CD4-positive, alpha-beta memory T cell (primary cell): ENCODE results near the gene PSME3IP1. TPM values are rescaled to one million over a fixed set of nuclear protein-coding genes. Genes with fewer than 3 reads are reported as not detected.
"Not testable (repeated sequence)": the region's sequence is repeated elsewhere in the genome, so short reads cannot be mapped to it uniquely, and the experiment has no call there.

Source experiments
- CTCF ChIA-PET: fragments of 350-600 bp; sonication (Branson Sonifier 250); formaldehyde crosslinking; loops from one replicate; lab custom pipeline; 2021; ENCODE audit warnings: inconsistent platforms; ENCODE audit not compliant: partially characterized antibody; lab: Charles Lee
- POLR2A ChIA-PET: fragments of 350-600 bp; sonication (Branson Sonifier 250); formaldehyde crosslinking; loops from one replicate; lab custom pipeline; 2021; ENCODE audit not compliant: partially characterized antibody; lab: Charles Lee
- DNase-seq, 5 donors: peaks; one replicate each; pipeline versions ENCODE4 v3.0.0 to v3.0.0-alpha.2; 2020 to 2022; ENCODE audit warnings: mixed read lengths in 1 of 5
- H3K27ac ChIP-seq: one replicate; pipeline ENCODE4 v1.7.0; 2013; ENCODE audit warnings: low read depth, low read length
- H3K27me3 ChIP-seq: 2 replicates; pipeline ENCODE4 v1.7.0; 2013; ENCODE audit warnings: mild to moderate bottlenecking, low read length, moderate library complexity; ENCODE audit not compliant: insufficient read depth
- H3K36me3 ChIP-seq: 2 replicates; pipeline ENCODE4 v1.7.0; 2013; ENCODE audit warnings: mild to moderate bottlenecking, low read length, moderate library complexity; ENCODE audit not compliant: insufficient read depth
- H3K4me1 ChIP-seq: 2 replicates; pipeline ENCODE4 v1.7.0; 2013; ENCODE audit warnings: mild to moderate bottlenecking, low read length, moderate library complexity; ENCODE audit not compliant: insufficient read depth
- H3K4me3 ChIP-seq, 2 donors: one replicate each; pipeline ENCODE4 v1.7.0; 2013; ENCODE audit warnings: low read length in 2 of 2, mild to moderate bottlenecking in 1 of 2
- H3K9me3 ChIP-seq, 2 donors: one replicate each; pipeline ENCODE4 v1.7.0; 2013; ENCODE audit warnings: low read length in 2 of 2, control low read depth in 1 of 2; ENCODE audit not compliant: control insufficient read depth in 1 of 2
- H3K27ac Mint-ChIP-seq, 7 donors: one replicate each; pipeline ENCODE4 v1.8.0; 2020 to 2021; ENCODE audit warnings: mixed read lengths in 7 of 7, mild to moderate bottlenecking in 6 of 7, inconsistent platforms in 3 of 7, moderate library complexity in 3 of 7
- H3K27me3 Mint-ChIP-seq, 2 donors: one replicate each; pipeline ENCODE4 v1.8.0; 2020 to 2021; ENCODE audit warnings: mixed read lengths in 2 of 2
- H3K36me3 Mint-ChIP-seq, 2 donors: one replicate each; pipeline ENCODE4 v1.8.0; 2020 to 2021; ENCODE audit warnings: mixed read lengths in 2 of 2, inconsistent platforms in 1 of 2, mild to moderate bottlenecking in 1 of 2
- H3K4me1 Mint-ChIP-seq, 4 donors: one replicate each; pipeline ENCODE4 v1.8.0; 2020 to 2021; ENCODE audit warnings: mixed read lengths in 4 of 4, mild to moderate bottlenecking in 1 of 4
- H3K4me3 Mint-ChIP-seq, 8 donors: one replicate each; pipeline ENCODE4 v1.8.0; 2020 to 2021; ENCODE audit warnings: mixed read lengths in 8 of 8, mild to moderate bottlenecking in 7 of 8, moderate library complexity in 6 of 8, inconsistent platforms in 3 of 8
- H3K9me3 Mint-ChIP-seq, 8 donors: one replicate each; pipeline ENCODE4 v1.8.0; 2020 to 2021; ENCODE audit warnings: mixed read lengths in 8 of 8, mild to moderate bottlenecking in 5 of 8, inconsistent platforms in 3 of 8, moderate library complexity in 1 of 8
- intact Hi-C: fragments of 100-400 bp; cut with micrococcal nuclease; formaldehyde crosslinking; loops from one replicate; pipeline ENCODE4 v1.15.1; 2023
- polyA plus RNA-seq, 2 donors: library from polyadenylated mRNA; unstranded; fragments of 300-500 nt; fragmentation: Illumina TruSeq; gene quantifications; one replicate each; pipeline ENCODE4 v1.2.3, GENCODE V29; 2021
- total RNA-seq, 2 experiments: library from RNA; stranded (reverse); gene quantifications; one replicate each; pipeline ENCODE4 v1.2.3, GENCODE V29; 2021

Gene PSME3IP1
- total and polyA plus RNA-seq, 4 experiments from 2014 or later = 59.9 to 157 (median 106) TPM

GRCh38 chr16:57188711-57189002, 2.8 kb upstream of the PSME3IP1 start:
- H3K27ac Mint-ChIP-seq = peak overlapping the region in 2 of 7 donors; percentile 56 to 57
- POLR2A ChIA-PET = no interaction called here
- peaks cover 38 to 67% (median 52%) of the 10 kb centered on the region in 4 donors for H3K4me1 Mint-ChIP-seq

GRCh38 chr16:57187902-57188710, 2.3 kb upstream of the PSME3IP1 start:
- peak overlapping the region; percentile 88 for H3K4me3 ChIP-seq
- intact Hi-C loops = loop anchor here (5.0 to 10.0 kb wide), 3 partner anchors 106 to 257 kb away; partner anchors contain the start of genes CIAPIN1 and COQ9
- H3K36me3 Mint-ChIP-seq = peaks cover 0 to 27% of the 10 kb centered on the region in 2 donors
- CTCF ChIA-PET, H3K27me3 Mint-ChIP-seq, H3K9me3 Mint-ChIP-seq, H3K9me3 ChIP-seq, H3K36me3 ChIP-seq, H3K27me3 ChIP-seq, DNase-seq: not testable (repeated sequence)
- H3K4me1 ChIP-seq = peaks cover 42% of the 10 kb centered on the region
- POLR2A ChIA-PET = interaction anchor here (1.5 to 2.4 kb wide), 2 partner anchors 95 to 199 kb away, joined by 5 to 6 read pairs; partner anchors contain the start of genes CPNE2 and NLRC5
- peak overlapping the region; percentile 87 for H3K27ac ChIP-seq
- H3K4me1 Mint-ChIP-seq = peaks cover 37 to 62% (median 51%) of the 10 kb centered on the region in 4 donors
- peak overlapping the region; percentile 97 to 99 (median 99) for H3K4me3 Mint-ChIP-seq
- peak overlapping the region in 6 of 7 donors; percentile 53 to 99 (median 93) for H3K27ac Mint-ChIP-seq

More at GRCh38 chr16:57188711-57189002, 2.8 kb upstream of the PSME3IP1 start:
- Histone ChIP-seq H3K27me3 (no peaks in the 10 kb centered on the region), H3K9me3 (no peaks in the 10 kb centered on the region), H3K36me3 (no peaks in the 10 kb centered on the region), H3K4me3 (no peak overlapping the region), H3K4me1 (peaks cover 39% of the 10 kb centered on the region), H3K27ac (no peak overlapping the region)
- H3K4me3 Mint-ChIP-seq = peak overlapping the region in 5 of 8 donors; percentile 33 to 59 (median 45)
- H3K36me3 Mint-ChIP-seq = peaks cover 0 to 27% of the 10 kb centered on the region in 2 donors
- no peaks in the 10 kb centered on the region for H3K27me3 Mint-ChIP-seq
- CTCF ChIA-PET = no interaction called here
- H3K9me3 Mint-ChIP-seq = no peaks in the 10 kb centered on the region
- no peak for DNase-seq
- intact Hi-C loops = loop anchor here (5.0 to 10.0 kb wide), 3 partner anchors 106 to 256 kb away; partner anchors contain the start of genes CIAPIN1 and COQ9

GRCh38 chr16:57186872-57187854, 1.3 kb upstream of the PSME3IP1 start:
- Histone ChIP-seq H3K27me3 (no peaks in the 10 kb centered on the region), H3K9me3 (no peaks in the 10 kb centered on the region), H3K4me3 (peak overlapping the region; percentile 88), H3K36me3 (no peaks in the 10 kb centered on the region), H3K27ac (peak overlapping the region; percentile 87), H3K4me1 (peaks cover 42% of the 10 kb centered on the region)
- ChIA-PET POLR2A (interaction anchor here (1.0 to 2.4 kb wide), 5 partner anchors 16 to 198 kb away, joined by 3 to 6 read pairs (median 4); partner anchors contain the start of genes CPNE2 and NLRC5), CTCF (interaction anchor here (1.1 kb wide), 2 partner anchors 58 to 223 kb away, joined by 3 read pairs; partner anchors contain the start of gene ARL2BP)
- peak overlapping the region; percentile 97 to 99 (median 99) for H3K4me3 Mint-ChIP-seq
- H3K36me3 Mint-ChIP-seq = peaks cover 0 to 27% of the 10 kb centered on the region in 2 donors
- H3K4me1 Mint-ChIP-seq = peaks cover 38 to 61% (median 49%) of the 10 kb centered on the region in 4 donors
- DNase-seq = peak; percentile 7 to 48 (median 20)
- intact Hi-C loops = loop anchor here (1.0 to 10.0 kb wide), 6 partner anchors 58 to 258 kb away; partner anchors contain the start of genes ARL2BP, CIAPIN1, COQ9 and HERPUD1
- no peaks in the 10 kb centered on the region for H3K27me3 Mint-ChIP-seq
- no peaks in the 10 kb centered on the region for H3K9me3 Mint-ChIP-seq
- H3K27ac Mint-ChIP-seq = peak overlapping the region; percentile 95 to 99 (median 97)

- DNase-seq = peak in 3 of 5 donors; percentile 26 to 75 (median 34)
- no peaks in the 10 kb centered on the region for H3K27me3 Mint-ChIP-seq
- Histone ChIP-seq H3K27me3 (no peaks in the 10 kb centered on the region), H3K9me3 (no peaks in the 10 kb centered on the region), H3K27ac (peak overlapping the region; percentile 86), H3K36me3 (no peaks in the 10 kb centered on the region), H3K4me3 (peak overlapping the region; percentile 80 to 88), H3K4me1 (peaks cover 41% of the 10 kb centered on the region)
- peak overlapping the region; percentile 95 to 99 (median 97) for H3K27ac Mint-ChIP-seq
- peak overlapping the region; percentile 97 to 99 (median 99) for H3K4me3 Mint-ChIP-seq
- intact Hi-C loops = loop anchor here (5.0 to 10.0 kb wide), 3 partner anchors 103 to 259 kb away; partner anchors contain the start of genes CIAPIN1 and COQ9
- POLR2A ChIA-PET = interaction anchor here (0.6 to 2.0 kb wide), 30 partner anchors 9 to 941 kb away, joined by 3 to 15 read pairs (median 3); partner anchors contain the start of genes ARL2BP, CIAPIN1, COQ9 and CPNE2
- H3K36me3 Mint-ChIP-seq = peaks cover 0 to 24% of the 10 kb centered on the region in 2 donors
- H3K9me3 Mint-ChIP-seq = no peaks in the 10 kb centered on the region
- CTCF ChIA-PET = interaction anchor here (0.9 to 2.0 kb wide), 3 partner anchors 8 to 231 kb away, joined by 3 to 10 read pairs (median 4); partner anchors contain the start of gene CPNE2
- peaks cover 33 to 56% (median 46%) of the 10 kb centered on the region in 4 donors for H3K4me1 Mint-ChIP-seq
These were observed 344 bp downstream of the PSME3IP1 start for GRCh38 chr16:57185446-57185944.

GRCh38 chr16:57184887-57185445, 873 bp downstream of the PSME3IP1 start:
- H3K4me3 ChIP-seq = peak overlapping the region; percentile 80 to 88

More at GRCh38 chr16:57184887-57185445, 873 bp downstream of the PSME3IP1 start:
- ChIA-PET POLR2A (interaction anchor here (0.9 to 2.0 kb wide), 16 partner anchors 10 to 941 kb away, joined by 3 to 15 read pairs (median 4); partner anchors contain the start of genes ARL2BP, CPNE2 and HERPUD1), CTCF (interaction anchor here (0.9 to 2.0 kb wide), 3 partner anchors 8 to 335 kb away, joined by 3 to 10 read pairs (median 4); partner anchors contain the start of gene CPNE2)
- H3K36me3 Mint-ChIP-seq = peaks cover 0 to 24% of the 10 kb centered on the region in 2 donors
- no peaks in the 10 kb centered on the region for H3K27me3 Mint-ChIP-seq
- intact Hi-C loops = loop anchor here (5.0 to 10.0 kb wide), 3 partner anchors 103 to 260 kb away; partner anchors contain the start of genes CIAPIN1 and COQ9
- H3K4me1 Mint-ChIP-seq = peaks cover 33 to 55% (median 43%) of the 10 kb centered on the region in 4 donors
- H3K27ac Mint-ChIP-seq = peak overlapping the region; percentile 95 to 99 (median 97)
- no peaks in the 10 kb centered on the region for H3K9me3 Mint-ChIP-seq
- peak overlapping the region; percentile 97 to 99 (median 99) for H3K4me3 Mint-ChIP-seq
- Histone ChIP-seq H3K27me3 (no peaks in the 10 kb centered on the region), H3K9me3 (no peaks in the 10 kb centered on the region), H3K36me3 (no peaks in the 10 kb centered on the region), H3K27ac (peak overlapping the region; percentile 86), H3K4me1 (peaks cover 41% of the 10 kb centered on the region)
- DNase-seq = no peak
